Gastrocnemius medialis (tissue), 4 donors: ENCODE data around the gene ASIC5.

ENCODE experiments used
- POLR2A ChIP-seq, 2 donors: fragments of 450-650 bp; IDR thresholded peaks; one replicate each; pipeline ENCODE4 v1.6.1; 2017; ENCODE audit warnings: antibody characterized with exemption in 2 of 2, mild to moderate bottlenecking in 2 of 2, moderate library complexity in 2 of 2
- TF ChIP-seq, protein P1 (sequence below), 5 experiments: fragments of 450-650 bp in 3 of 5; fragments of 200-600 bp in 2 of 5; sonication (generic) in 2 of 5; IDR thresholded peaks in 4 of 5; conservative IDR thresholded peaks in 1 of 5; 1 replicate in 4 of 5; 2 replicates in 1 of 5; pipeline ENCODE4 v1.5.1; 2016 to 2019; ENCODE audit warnings: antibody characterized with exemption in 5 of 5, mild to moderate bottlenecking in 3 of 5, moderate library complexity in 3 of 5

- no peak for TF ChIP-seq POLR2A (IDR thresholded peaks at IDR 0.05)
- TF ChIP-seq, protein P1, sequence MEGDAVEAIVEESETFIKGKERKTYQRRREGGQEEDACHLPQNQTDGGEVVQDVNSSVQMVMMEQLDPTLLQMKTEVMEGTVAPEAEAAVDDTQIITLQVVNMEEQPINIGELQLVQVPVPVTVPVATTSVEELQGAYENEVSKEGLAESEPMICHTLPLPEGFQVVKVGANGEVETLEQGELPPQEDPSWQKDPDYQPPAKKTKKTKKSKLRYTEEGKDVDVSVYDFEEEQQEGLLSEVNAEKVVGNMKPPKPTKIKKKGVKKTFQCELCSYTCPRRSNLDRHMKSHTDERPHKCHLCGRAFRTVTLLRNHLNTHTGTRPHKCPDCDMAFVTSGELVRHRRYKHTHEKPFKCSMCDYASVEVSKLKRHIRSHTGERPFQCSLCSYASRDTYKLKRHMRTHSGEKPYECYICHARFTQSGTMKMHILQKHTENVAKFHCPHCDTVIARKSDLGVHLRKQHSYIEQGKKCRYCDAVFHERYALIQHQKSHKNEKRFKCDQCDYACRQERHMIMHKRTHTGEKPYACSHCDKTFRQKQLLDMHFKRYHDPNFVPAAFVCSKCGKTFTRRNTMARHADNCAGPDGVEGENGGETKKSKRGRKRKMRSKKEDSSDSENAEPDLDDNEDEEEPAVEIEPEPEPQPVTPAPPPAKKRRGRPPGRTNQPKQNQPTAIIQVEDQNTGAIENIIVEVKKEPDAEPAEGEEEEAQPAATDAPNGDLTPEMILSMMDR (IDR thresholded peaks at IDR 0.05 in 4 of 5, conservative IDR thresholded peaks at IDR 0.05 in 1 of 5): no peak
These were observed 43.5 kb downstream of the ASIC5 start for GRCh38 chr4:155822572-155822971.
